HG03442 (cell line): ENCODE measurements around the gene TMPRSS7.
A peak's percentile ranks its signal among the peaks of the same experiment; 100 is the strongest.

ENCODE experiments used
- ATAC-seq: cut with Tn5 transposase; IDR thresholded peaks from one replicate; pipeline ENCODE4 v1.9.1; 2021; ENCODE audit warnings: mild to moderate bottlenecking, moderate library complexity; ENCODE audit not compliant: unreplicated experiment

The TMPRSS7 gene

GRCh38 chr3:112093180-112093522 is 58.6 kb downstream of the TMPRSS7 start:
- ATAC-seq, result no peak

GRCh38 chr3:112095731-112096130 is 61.2 kb downstream of the TMPRSS7 start:
- no peak for ATAC-seq

- ATAC-seq, result no peak
Observed at GRCh38 chr3:112096176-112096575, 61.6 kb downstream of the TMPRSS7 start.

- ATAC-seq, result peak; percentile 73
Observed at GRCh38 chr3:112097378-112097777, 62.8 kb downstream of the TMPRSS7 start.

- ATAC-seq, result no peak
Observed at GRCh38 chr3:112101916-112102315, 67.4 kb downstream of the TMPRSS7 start.

GRCh38 chr3:112104774-112105173 is 70.2 kb downstream of the TMPRSS7 start:
- no peak for ATAC-seq

- ATAC-seq, result no peak
Observed at GRCh38 chr3:112109322-112109721, 74.8 kb downstream of the TMPRSS7 start.

GRCh38 chr3:112111785-112112402 is 77.4 kb downstream of the TMPRSS7 start:
- ATAC-seq, result peak; percentile 47

- ATAC-seq, result no peak
Observed at GRCh38 chr3:112114576-112115160, 80.1 kb downstream of the TMPRSS7 start.

- peak; percentile 43 for ATAC-seq
Observed at GRCh38 chr3:112115161-112115739, 80.7 kb downstream of the TMPRSS7 start.

GRCh38 chr3:112115806-112116383 is 81.4 kb downstream of the TMPRSS7 start:
- ATAC-seq, result no peak

GRCh38 chr3:112116748-112117186 is 82.2 kb downstream of the TMPRSS7 start:
- no peak for ATAC-seq

GRCh38 chr3:112117415-112117814 is 82.9 kb downstream of the TMPRSS7 start:
- no peak for ATAC-seq

GRCh38 chr3:112117841-112118571 is 83.5 kb downstream of the TMPRSS7 start:
- peak; percentile 24 for ATAC-seq

- ATAC-seq, result peak; percentile 30
Observed at GRCh38 chr3:112119962-112120836, 85.7 kb downstream of the TMPRSS7 start.

- no peak for ATAC-seq
Observed at GRCh38 chr3:112121577-112122547, 87.3 kb downstream of the TMPRSS7 start.

- ATAC-seq, result no peak
Observed at GRCh38 chr3:112122870-112123269, 88.3 kb downstream of the TMPRSS7 start.

GRCh38 chr3:112123548-112123947 is 89.0 kb downstream of the TMPRSS7 start:
- no peak for ATAC-seq

- ATAC-seq, result no peak
Observed at GRCh38 chr3:112124907-112125607, 90.5 kb downstream of the TMPRSS7 start.
